Measurements from ENCODE around the gene CTNNA2. TPM values are rescaled to one million over a fixed set of nuclear protein-coding genes. Genes with fewer than 3 reads are reported as not detected.

Gene CTNNA2
- total RNA-seq, 1 experiment from 2014 or later = 5.5 TPM

- Histone ChIP-seq H4K5ac (ENCODE audit: insufficient read length, low read depth, low read length) (no peak overlapping the region), H3K79me2 (ENCODE audit: insufficient read depth, low read length) (no peaks in the 10 kb centered on the region), H3K27ac (ENCODE audit: insufficient read length, low read depth, low read length) (no peak overlapping the region), H2BK20ac (ENCODE audit: low read depth, low read length, poor library complexity, severe bottlenecking) (no peak overlapping the region), H3K23me2 (ENCODE audit: insufficient read length, low read depth, low read length, poor library complexity, severe bottlenecking) (no peaks in the 10 kb centered on the region), H3T11ph (ENCODE audit: low read length) (no peak overlapping the region), H3K27me3 (ENCODE audit: insufficient read depth, low read length) (no peaks in the 10 kb centered on the region), H3K9ac (ENCODE audit: extremely low read depth, insufficient read length, low read length) (no peak overlapping the region), H3K9me3 (ENCODE audit: control insufficient read depth, low read depth, low read length) (no peaks in the 10 kb centered on the region), H4K20me1 (ENCODE audit: control insufficient read depth, insufficient read depth, insufficient read length) (no peaks in the 10 kb centered on the region), H2BK12ac (ENCODE audit: insufficient read length, low read depth, low read length) (no peak overlapping the region), H2AK5ac (ENCODE audit: insufficient read length, low read length) (no peak overlapping the region), H4K8ac (replicated peaks; ENCODE audit: insufficient read length, low read depth, low read length) (no peak overlapping the region), H2BK15ac (ENCODE audit: low read depth, low read length) (no peak overlapping the region), H3K4ac (ENCODE audit: low read depth, low read length) (no peak overlapping the region), H2BK120ac (ENCODE audit: low read depth, low read length, poor library complexity, severe bottlenecking) (no peak overlapping the region), H4K91ac (ENCODE audit: insufficient read length, low read depth, low read length) (no peak overlapping the region), H2AFZ (ENCODE audit: low read length) (no peak overlapping the region), H3K14ac (ENCODE audit: insufficient read depth, low read length) (no peak overlapping the region), H3K4me1 (ENCODE audit: insufficient read depth, low read length) (no peaks in the 10 kb centered on the region), H3K18ac (ENCODE audit: insufficient read length, low read depth, low read length) (no peak overlapping the region), H3K4me2 (ENCODE audit: insufficient read depth, insufficient read length, low read length) (no peak overlapping the region), H3K23ac (ENCODE audit: insufficient read length, low read depth, low read length) (no peak overlapping the region), H3K79me1 (ENCODE audit: insufficient read depth, low read depth, low read length, poor library complexity, severe bottlenecking) (no peaks in the 10 kb centered on the region), H2BK5ac (ENCODE audit: insufficient read length, low read length) (no peak overlapping the region), H3K56ac (ENCODE audit: insufficient read length, low read depth, low read length) (no peak overlapping the region)
- DNase-seq = no peak
- Mint-ChIP-seq H3K9me3 (peaks cover 0 to 6% of the 10 kb centered on the region in 2 experiments; a peak in 4 of 5 replicates), H3K36me3 (ENCODE audit: insufficient read depth in 1 of 3, low read depth in 3 of 3) (peaks cover 0 to 4% (median 0%) of the 10 kb centered on the region in 3 experiments; a peak in 1 of 7 replicates), H3K4me3 (no peak overlapping the region), H3K4me1 (no peaks in the 10 kb centered on the region), H3K27ac (no peak overlapping the region; a peak in 1 of 7 replicates), H3K27me3 (ENCODE audit: low read depth) (no peaks in the 10 kb centered on the region)
- WGBS (ENCODE audit: extremely low coverage, insufficient read length, low lambda C conversion rate) = no CpG with 5 or more reads among the region's 4 CpGs
- no peak for TF ChIP-seq CTCF (conservative IDR thresholded peaks at IDR 0.05)
Measured at GRCh38 chr2:80114812-80115211, 602.0 kb downstream of the CTNNA2 start.

All from H9 (cell line).